Urinary bladder (tissue), 2 donors: ENCODE results near the gene HOXD11. TPM values are rescaled to one million over a fixed set of nuclear protein-coding genes. Genes with fewer than 3 reads are reported as not detected.

Source experiments
- polyA plus RNA-seq: library from polyadenylated mRNA; stranded (reverse); fragments of 200-250 nt; gene quantifications from one replicate; pipeline ENCODE4 v1.2.3, GENCODE V29; 2013
- small RNA-seq: library from RNA; depleted of rRNA; stranded (forward); fragments of <200 nt; gene quantifications from one replicate; pipeline ENCODE3, GENCODE V24; 2014
- total RNA-seq: library from RNA; depleted of rRNA; stranded (reverse); fragments of >200 nt; gene quantifications from one replicate; pipeline ENCODE4 v1.2.3, GENCODE V29; 2014
- donor health status: healthy.

The HOXD11 gene
- total and polyA plus RNA-seq, 2 donors: 3.3 to 6.0 TPM

Small RNAs within 50 kb of the gene (small RNA-seq; reads per million reads assigned to genes)
- gene MIR10B: 35,129 reads per million, percentile 100 among the genes with 10 or more reads in this experiment

Other genes with a start within 250 kb of the HOXD11 start
- gene LNPK, start 105.0 kb upstream of the HOXD11 start, total RNA-seq: 93.1 TPM
- 9.4 TPM for gene LNPK, start 105.0 kb upstream of the HOXD11 start, polyA plus RNA-seq
- 1.9 TPM for gene EVX2, start 23.3 kb upstream of the HOXD11 start, total RNA-seq
- 0.05 TPM for gene EVX2, start 23.3 kb upstream of the HOXD11 start, polyA plus RNA-seq
- 14.9 TPM for gene HOXD13, start 14.6 kb upstream of the HOXD11 start, total RNA-seq
- gene HOXD13, start 14.6 kb upstream of the HOXD11 start, polyA plus RNA-seq: 4.1 TPM
- 2.2 TPM for gene HOXD12, start 7.5 kb upstream of the HOXD11 start, total RNA-seq
- 0.09 TPM for gene HOXD12, start 7.5 kb upstream of the HOXD11 start, polyA plus RNA-seq
- 14.1 TPM for gene HOXD10, start 9.5 kb downstream of the HOXD11 start, total RNA-seq
- gene HOXD10, start 9.5 kb downstream of the HOXD11 start, polyA plus RNA-seq: 4.1 TPM
- gene HOXD9, start 15.4 kb downstream of the HOXD11 start, total RNA-seq: 2.9 TPM
- gene HOXD9, start 15.4 kb downstream of the HOXD11 start, polyA plus RNA-seq: 5.6 TPM
- gene HOXD8, start 22.4 kb downstream of the HOXD11 start, total RNA-seq: 12.3 TPM
- gene HOXD8, start 22.4 kb downstream of the HOXD11 start, polyA plus RNA-seq: 7.0 TPM
- gene HOXD4, start 44.3 kb downstream of the HOXD11 start, total RNA-seq: 4.0 TPM
- 2.0 TPM for gene HOXD4, start 44.3 kb downstream of the HOXD11 start, polyA plus RNA-seq
- gene HOXD3, start 50.0 kb downstream of the HOXD11 start, total RNA-seq: 5.2 TPM
- gene HOXD3, start 50.0 kb downstream of the HOXD11 start, polyA plus RNA-seq: 1.6 TPM
- gene HOXD1, start 81.4 kb downstream of the HOXD11 start, total RNA-seq: 0.90 TPM
- 1.4 TPM for gene HOXD1, start 81.4 kb downstream of the HOXD11 start, polyA plus RNA-seq
- gene MTX2, start 162.2 kb downstream of the HOXD11 start, total RNA-seq: 18.3 TPM
- gene MTX2, start 162.2 kb downstream of the HOXD11 start, polyA plus RNA-seq: 36.6 TPM